HEK293 (cell line): ENCODE results near the gene RPS5.

Source experiments
- CTCF ChIA-PET: fragments of 350-600 bp; formaldehyde crosslinking; extraction: SDS; loops from one replicate; lab custom pipeline; 2021; ENCODE audit warnings: antibody characterized with exemption; lab: Yijun Ruan, JAX
- POLR2A ChIA-PET: fragments of 300-600 bp; formaldehyde crosslinking; extraction: SDS; loops from one replicate; lab custom pipeline; 2020; ENCODE audit warnings: antibody characterized with exemption, inconsistent platforms; lab: Yijun Ruan, JAX
- H3K27ac ChIP-seq: fragments of 200-500 bp; sonication (Bioruptor generic); 2 replicates; pipeline ENCODE4 v1.5.1; 2014; ENCODE audit warnings: low read depth, low read length, control low read depth, inconsistent platforms; ENCODE audit errors: extremely low read depth
- H3K36me3 ChIP-seq, 2 experiments: fragments of 200-500 bp in 1 of 2; sonication (Bioruptor generic) in 1 of 2; 1 replicate in 1 of 2; 2 replicates in 1 of 2; pipeline ENCODE4 v1.5.1; 2014 to 2017; ENCODE audit warnings: inconsistent platforms in 2 of 2, low read length in 2 of 2; ENCODE audit not compliant: control insufficient read depth in 2 of 2, insufficient read depth in 1 of 2
- H3K4me1 ChIP-seq: fragments of 200-500 bp; sonication (Bioruptor generic); 2 replicates; pipeline ENCODE4 v1.5.1; 2014; ENCODE audit warnings: mild to moderate bottlenecking, low read length, inconsistent platforms; ENCODE audit not compliant: control insufficient read depth, insufficient read depth
- H3K4me3 ChIP-seq: 2 replicates; pipeline ENCODE4 v1.5.1; 2011; ENCODE audit warnings: low read depth, mild to moderate bottlenecking, control low read depth, low read length, moderate library complexity
- H3K9me3 ChIP-seq: fragments of 200-500 bp; sonication (Bioruptor generic); 2 replicates; pipeline ENCODE4 v1.5.1; 2014; ENCODE audit warnings: low read depth, low read length, inconsistent platforms; ENCODE audit not compliant: control insufficient read depth, insufficient read depth
- EGR2 ChIP-seq: fragments of 450-650 bp; formaldehyde crosslinking; IDR thresholded peaks from 2 replicates; pipeline ENCODE4 v1.5.1; 2016; ENCODE audit warnings: low read depth, missing biosample characterization, missing genetic modification characterization
- KLF7 ChIP-seq: fragments of 450-650 bp; formaldehyde crosslinking; IDR thresholded peaks from 2 replicates; pipeline ENCODE4 v1.5.1; 2016; ENCODE audit warnings: missing biosample characterization, missing genetic modification characterization, borderline replicate concordance
- WT1 ChIP-seq: fragments of 450-650 bp; formaldehyde crosslinking; IDR thresholded peaks from 2 replicates; pipeline ENCODE4 v1.5.1; 2016; ENCODE audit warnings: missing biosample characterization, missing genetic modification characterization
- ZFHX2 ChIP-seq: fragments of 450-650 bp; formaldehyde crosslinking; conservative IDR thresholded peaks from 2 replicates; pipeline ENCODE4 v1.5.1; 2016; ENCODE audit warnings: missing biosample characterization, missing genetic modification characterization
- ZNF302 ChIP-seq: fragments of 450-650 bp; formaldehyde crosslinking; IDR thresholded peaks from 2 replicates; pipeline ENCODE4 v1.5.1; 2016; ENCODE audit warnings: missing biosample characterization, missing genetic modification characterization, low read depth
- ZNF335 ChIP-seq: fragments of 450-650 bp; formaldehyde crosslinking; conservative IDR thresholded peaks from 2 replicates; pipeline ENCODE4 v1.5.1; 2016; ENCODE audit warnings: missing biosample characterization, missing genetic modification characterization
- ZNF423 ChIP-seq: fragments of 450-650 bp; formaldehyde crosslinking; IDR thresholded peaks from 2 replicates; pipeline ENCODE4 v1.5.1; 2016; ENCODE audit warnings: missing biosample characterization, missing genetic modification characterization
- ZNF626 ChIP-seq: fragments of 450-650 bp; sonication (Bioruptor Pico); formaldehyde crosslinking; IDR thresholded peaks from 2 replicates; pipeline ENCODE4 v1.5.1; 2018; ENCODE audit warnings: missing biosample characterization, missing genetic modification characterization, inconsistent platforms
- ZNF76 ChIP-seq: fragments of 450-650 bp; formaldehyde crosslinking; IDR thresholded peaks from 2 replicates; pipeline ENCODE4; 2016; ENCODE audit warnings: low read depth, missing biosample characterization, missing genetic modification characterization, borderline replicate concordance
- ZNF768 ChIP-seq: fragments of 450-650 bp; formaldehyde crosslinking; IDR thresholded peaks from 2 replicates; pipeline ENCODE4 v1.5.1; 2018; ENCODE audit warnings: missing biosample characterization, mild to moderate bottlenecking, missing genetic modification characterization
- ZNF785 ChIP-seq: fragments of 450-650 bp; formaldehyde crosslinking; IDR thresholded peaks from 2 replicates; pipeline ENCODE4 v1.5.1; 2016; ENCODE audit warnings: missing biosample characterization, missing genetic modification characterization
- ZNF843 ChIP-seq: fragments of 450-650 bp; formaldehyde crosslinking; IDR thresholded peaks from 2 replicates; pipeline ENCODE4 v1.5.1; 2016; ENCODE audit warnings: missing biosample characterization, missing genetic modification characterization
- TF ChIP-seq, protein P1 (sequence below): fragments of 450-650 bp; formaldehyde crosslinking; IDR thresholded peaks from 2 replicates; pipeline ENCODE4 v1.5.1; 2016; ENCODE audit warnings: missing biosample characterization, missing genetic modification characterization, borderline replicate concordance
- TF ChIP-seq, protein P2 (sequence below): fragments of 450-650 bp; formaldehyde crosslinking; IDR thresholded peaks from 2 replicates; pipeline ENCODE4 v1.5.1; 2016; ENCODE audit warnings: missing biosample characterization, missing genetic modification characterization
- TF ChIP-seq, protein P3 (sequence below): fragments of 450-650 bp; formaldehyde crosslinking; IDR thresholded peaks from 2 replicates; pipeline ENCODE4 v1.5.1; 2016; ENCODE audit warnings: missing biosample characterization, missing genetic modification characterization
- TF ChIP-seq, protein P4 (sequence below): fragments of 450-650 bp; formaldehyde crosslinking; IDR thresholded peaks from 2 replicates; pipeline ENCODE4 v1.5.1; 2016; ENCODE audit warnings: missing biosample characterization, missing genetic modification characterization
- TF ChIP-seq, protein P5 (sequence below): fragments of 450-650 bp; formaldehyde crosslinking; IDR thresholded peaks from 2 replicates; pipeline ENCODE4; 2016; ENCODE audit warnings: missing biosample characterization, missing genetic modification characterization
- TF ChIP-seq, protein P6 (sequence below): fragments of 450-650 bp; formaldehyde crosslinking; IDR thresholded peaks from 2 replicates; pipeline ENCODE4 v1.5.1; 2016; ENCODE audit warnings: missing biosample characterization, missing genetic modification characterization

RPS5 gene

DNA sequence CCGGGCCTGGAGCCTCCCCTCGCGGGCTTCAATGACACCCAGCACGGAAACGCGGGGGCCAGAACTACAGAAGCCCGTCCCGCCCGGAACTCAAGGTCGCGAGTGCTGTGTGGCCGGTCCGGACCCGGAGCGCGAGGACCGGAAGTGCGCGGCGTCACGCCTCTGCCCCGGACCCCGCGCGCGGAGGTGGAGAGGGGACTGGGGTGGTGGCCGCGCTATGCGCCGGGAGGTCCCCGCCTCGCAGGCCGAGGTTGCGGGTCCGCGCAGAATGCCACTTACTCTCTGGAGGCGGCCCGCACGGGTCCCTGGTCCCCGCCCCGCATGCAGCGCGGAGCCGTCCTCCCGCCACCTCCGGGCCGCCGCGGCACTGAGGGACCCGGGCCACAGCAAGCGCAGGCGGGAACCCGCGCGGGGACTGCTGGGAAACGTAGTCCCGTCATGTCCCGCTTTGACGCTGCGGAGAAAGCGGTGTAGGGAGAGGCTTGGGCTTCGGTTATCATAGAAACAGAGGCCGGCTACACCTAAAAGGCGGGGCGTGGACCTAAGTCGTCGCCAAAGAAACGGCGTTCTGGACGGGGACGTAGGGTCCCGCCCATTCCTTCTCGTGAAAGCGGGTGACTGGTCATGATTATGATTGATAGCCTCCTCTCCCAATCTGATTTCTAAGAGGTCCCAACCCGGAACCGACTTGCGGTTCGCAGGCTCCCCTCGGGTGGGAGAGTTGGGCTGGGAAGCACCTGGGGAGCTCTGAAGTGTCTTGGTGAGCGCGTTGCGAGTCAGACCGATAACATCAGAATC is 6.2 kb upstream of the RPS5 start, which contains the start of gene ZNF837 (continued):
- TF ChIP-seq, protein P1, sequence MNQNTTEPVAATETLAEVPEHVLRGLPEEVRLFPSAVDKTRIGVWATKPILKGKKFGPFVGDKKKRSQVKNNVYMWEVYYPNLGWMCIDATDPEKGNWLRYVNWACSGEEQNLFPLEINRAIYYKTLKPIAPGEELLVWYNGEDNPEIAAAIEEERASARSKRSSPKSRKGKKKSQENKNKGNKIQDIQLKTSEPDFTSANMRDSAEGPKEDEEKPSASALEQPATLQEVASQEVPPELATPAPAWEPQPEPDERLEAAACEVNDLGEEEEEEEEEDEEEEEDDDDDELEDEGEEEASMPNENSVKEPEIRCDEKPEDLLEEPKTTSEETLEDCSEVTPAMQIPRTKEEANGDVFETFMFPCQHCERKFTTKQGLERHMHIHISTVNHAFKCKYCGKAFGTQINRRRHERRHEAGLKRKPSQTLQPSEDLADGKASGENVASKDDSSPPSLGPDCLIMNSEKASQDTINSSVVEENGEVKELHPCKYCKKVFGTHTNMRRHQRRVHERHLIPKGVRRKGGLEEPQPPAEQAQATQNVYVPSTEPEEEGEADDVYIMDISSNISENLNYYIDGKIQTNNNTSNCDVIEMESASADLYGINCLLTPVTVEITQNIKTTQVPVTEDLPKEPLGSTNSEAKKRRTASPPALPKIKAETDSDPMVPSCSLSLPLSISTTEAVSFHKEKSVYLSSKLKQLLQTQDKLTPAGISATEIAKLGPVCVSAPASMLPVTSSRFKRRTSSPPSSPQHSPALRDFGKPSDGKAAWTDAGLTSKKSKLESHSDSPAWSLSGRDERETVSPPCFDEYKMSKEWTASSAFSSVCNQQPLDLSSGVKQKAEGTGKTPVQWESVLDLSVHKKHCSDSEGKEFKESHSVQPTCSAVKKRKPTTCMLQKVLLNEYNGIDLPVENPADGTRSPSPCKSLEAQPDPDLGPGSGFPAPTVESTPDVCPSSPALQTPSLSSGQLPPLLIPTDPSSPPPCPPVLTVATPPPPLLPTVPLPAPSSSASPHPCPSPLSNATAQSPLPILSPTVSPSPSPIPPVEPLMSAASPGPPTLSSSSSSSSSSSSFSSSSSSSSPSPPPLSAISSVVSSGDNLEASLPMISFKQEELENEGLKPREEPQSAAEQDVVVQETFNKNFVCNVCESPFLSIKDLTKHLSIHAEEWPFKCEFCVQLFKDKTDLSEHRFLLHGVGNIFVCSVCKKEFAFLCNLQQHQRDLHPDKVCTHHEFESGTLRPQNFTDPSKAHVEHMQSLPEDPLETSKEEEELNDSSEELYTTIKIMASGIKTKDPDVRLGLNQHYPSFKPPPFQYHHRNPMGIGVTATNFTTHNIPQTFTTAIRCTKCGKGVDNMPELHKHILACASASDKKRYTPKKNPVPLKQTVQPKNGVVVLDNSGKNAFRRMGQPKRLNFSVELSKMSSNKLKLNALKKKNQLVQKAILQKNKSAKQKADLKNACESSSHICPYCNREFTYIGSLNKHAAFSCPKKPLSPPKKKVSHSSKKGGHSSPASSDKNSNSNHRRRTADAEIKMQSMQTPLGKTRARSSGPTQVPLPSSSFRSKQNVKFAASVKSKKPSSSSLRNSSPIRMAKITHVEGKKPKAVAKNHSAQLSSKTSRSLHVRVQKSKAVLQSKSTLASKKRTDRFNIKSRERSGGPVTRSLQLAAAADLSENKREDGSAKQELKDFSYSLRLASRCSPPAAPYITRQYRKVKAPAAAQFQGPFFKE (tag by site-specific recombination) = no peak

DNA sequence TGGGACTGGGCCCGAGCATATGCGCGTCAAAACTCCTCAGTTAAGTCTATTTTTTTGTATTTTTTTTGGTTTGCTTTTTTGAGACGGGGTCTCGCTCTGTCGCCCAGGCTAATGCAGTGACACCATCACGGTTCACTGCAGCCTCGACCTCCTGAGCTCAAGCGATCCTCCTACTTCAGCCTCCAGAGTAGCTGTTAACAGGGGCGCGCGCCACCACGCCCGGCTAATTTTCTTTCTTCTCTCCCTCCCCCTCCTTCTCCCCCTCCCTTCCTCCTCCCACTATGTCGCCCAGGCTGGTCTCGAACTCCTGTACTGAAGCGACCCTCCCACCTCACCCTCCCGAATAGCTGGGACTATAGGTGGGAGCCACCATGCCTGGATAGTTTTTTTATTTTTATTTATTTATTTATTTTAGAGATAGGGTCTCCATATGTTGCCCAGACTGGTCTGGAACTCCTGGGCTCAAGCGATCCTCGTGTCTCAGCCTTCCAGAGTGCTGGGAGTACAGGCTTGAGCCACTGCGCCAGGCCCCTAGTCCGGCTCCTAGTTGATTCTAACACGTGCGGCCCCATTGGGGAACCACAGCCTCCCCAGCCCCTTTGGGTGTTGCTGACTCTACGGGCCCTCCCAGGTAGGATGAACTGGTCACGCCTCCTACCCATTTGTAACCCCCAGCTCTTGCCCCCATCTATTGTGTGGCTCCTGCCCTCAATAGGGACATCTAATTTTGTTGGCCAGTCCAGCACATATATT is 5.4 kb upstream of the RPS5 start:
- H3K4me1 ChIP-seq = peaks cover 14% of the 10 kb centered on the region
- CTCF ChIA-PET = interaction anchor here (0.6 to 1.2 kb wide), 3 partner anchors 11 to 178 kb away, joined by 3 to 6 read pairs (median 4); partner anchors contain the start of gene ZBTB45
- peak; percentile 65 for TF ChIP-seq EGR2
- TF ChIP-seq ZFHX2 (tag by site-specific recombination) = peak; percentile 52
- TF ChIP-seq, protein P2, sequence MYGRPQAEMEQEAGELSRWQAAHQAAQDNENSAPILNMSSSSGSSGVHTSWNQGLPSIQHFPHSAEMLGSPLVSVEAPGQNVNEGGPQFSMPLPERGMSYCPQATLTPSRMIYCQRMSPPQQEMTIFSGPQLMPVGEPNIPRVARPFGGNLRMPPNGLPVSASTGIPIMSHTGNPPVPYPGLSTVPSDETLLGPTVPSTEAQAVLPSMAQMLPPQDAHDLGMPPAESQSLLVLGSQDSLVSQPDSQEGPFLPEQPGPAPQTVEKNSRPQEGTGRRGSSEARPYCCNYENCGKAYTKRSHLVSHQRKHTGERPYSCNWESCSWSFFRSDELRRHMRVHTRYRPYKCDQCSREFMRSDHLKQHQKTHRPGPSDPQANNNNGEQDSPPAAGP (tag by site-specific recombination) = peak; percentile 66; the same call in 1 of the 2 replicates
- TF ChIP-seq WT1 (tag by site-specific recombination) = 0 out of 2 replicates have a peak, but pooled peaks have one; percentile 12
- 0 out of 2 replicates have a peak, but pooled peaks have one; percentile 35 for TF ChIP-seq ZNF423
- peak; percentile 39; the same call in 1 of the 2 replicates for TF ChIP-seq ZNF785
- TF ChIP-seq, protein P3, sequence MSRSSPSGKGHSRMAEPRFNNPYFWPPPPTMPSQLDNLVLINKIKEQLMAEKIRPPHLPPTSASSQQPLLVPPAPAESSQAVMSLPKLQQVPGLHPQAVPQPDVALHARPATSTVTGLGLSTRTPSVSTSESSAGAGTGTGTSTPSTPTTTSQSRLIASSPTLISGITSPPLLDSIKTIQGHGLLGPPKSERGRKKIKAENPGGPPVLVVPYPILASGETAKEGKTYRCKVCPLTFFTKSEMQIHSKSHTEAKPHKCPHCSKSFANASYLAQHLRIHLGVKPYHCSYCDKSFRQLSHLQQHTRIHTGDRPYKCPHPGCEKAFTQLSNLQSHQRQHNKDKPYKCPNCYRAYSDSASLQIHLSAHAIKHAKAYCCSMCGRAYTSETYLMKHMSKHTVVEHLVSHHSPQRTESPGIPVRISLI (tag by site-specific recombination) = no peak
- peak; percentile 26; the same call in 1 of the 2 replicates for TF ChIP-seq ZNF768 (tag by site-specific recombination)
- TF ChIP-seq ZNF302 = no peak
- no peak for TF ChIP-seq KLF7 (tag by site-specific recombination)
- peak; percentile 27; the same call in 1 of the 2 replicates for TF ChIP-seq ZNF335 (tag by site-specific recombination)
- TF ChIP-seq, protein P4, sequence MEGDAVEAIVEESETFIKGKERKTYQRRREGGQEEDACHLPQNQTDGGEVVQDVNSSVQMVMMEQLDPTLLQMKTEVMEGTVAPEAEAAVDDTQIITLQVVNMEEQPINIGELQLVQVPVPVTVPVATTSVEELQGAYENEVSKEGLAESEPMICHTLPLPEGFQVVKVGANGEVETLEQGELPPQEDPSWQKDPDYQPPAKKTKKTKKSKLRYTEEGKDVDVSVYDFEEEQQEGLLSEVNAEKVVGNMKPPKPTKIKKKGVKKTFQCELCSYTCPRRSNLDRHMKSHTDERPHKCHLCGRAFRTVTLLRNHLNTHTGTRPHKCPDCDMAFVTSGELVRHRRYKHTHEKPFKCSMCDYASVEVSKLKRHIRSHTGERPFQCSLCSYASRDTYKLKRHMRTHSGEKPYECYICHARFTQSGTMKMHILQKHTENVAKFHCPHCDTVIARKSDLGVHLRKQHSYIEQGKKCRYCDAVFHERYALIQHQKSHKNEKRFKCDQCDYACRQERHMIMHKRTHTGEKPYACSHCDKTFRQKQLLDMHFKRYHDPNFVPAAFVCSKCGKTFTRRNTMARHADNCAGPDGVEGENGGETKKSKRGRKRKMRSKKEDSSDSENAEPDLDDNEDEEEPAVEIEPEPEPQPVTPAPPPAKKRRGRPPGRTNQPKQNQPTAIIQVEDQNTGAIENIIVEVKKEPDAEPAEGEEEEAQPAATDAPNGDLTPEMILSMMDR (tag by site-specific recombination) = 0 out of 2 replicates have a peak, but pooled peaks have one; percentile 24
- TF ChIP-seq, protein P5, sequence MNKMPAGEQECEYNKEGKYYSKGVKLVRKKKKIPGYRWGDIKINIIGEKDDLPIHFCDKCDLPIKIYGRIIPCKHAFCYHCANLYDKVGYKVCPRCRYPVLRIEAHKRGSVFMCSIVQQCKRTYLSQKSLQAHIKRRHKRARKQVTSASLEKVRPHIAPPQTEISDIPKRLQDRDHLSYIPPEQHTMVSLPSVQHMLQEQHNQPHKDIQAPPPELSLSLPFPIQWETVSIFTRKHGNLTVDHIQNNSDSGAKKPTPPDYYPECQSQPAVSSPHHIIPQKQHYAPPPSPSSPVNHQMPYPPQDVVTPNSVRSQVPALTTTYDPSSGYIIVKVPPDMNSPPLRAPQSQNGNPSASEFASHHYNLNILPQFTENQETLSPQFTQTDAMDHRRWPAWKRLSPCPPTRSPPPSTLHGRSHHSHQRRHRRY (tag by site-specific recombination) = no peak
- 0 out of 2 replicates have a peak, but pooled peaks have one; percentile 15 for TF ChIP-seq ZNF843 (tag by site-specific recombination)
- TF ChIP-seq ZNF626 = no peak
- TF ChIP-seq ZNF76 (tag by site-specific recombination) = no peak
- TF ChIP-seq, protein P6, sequence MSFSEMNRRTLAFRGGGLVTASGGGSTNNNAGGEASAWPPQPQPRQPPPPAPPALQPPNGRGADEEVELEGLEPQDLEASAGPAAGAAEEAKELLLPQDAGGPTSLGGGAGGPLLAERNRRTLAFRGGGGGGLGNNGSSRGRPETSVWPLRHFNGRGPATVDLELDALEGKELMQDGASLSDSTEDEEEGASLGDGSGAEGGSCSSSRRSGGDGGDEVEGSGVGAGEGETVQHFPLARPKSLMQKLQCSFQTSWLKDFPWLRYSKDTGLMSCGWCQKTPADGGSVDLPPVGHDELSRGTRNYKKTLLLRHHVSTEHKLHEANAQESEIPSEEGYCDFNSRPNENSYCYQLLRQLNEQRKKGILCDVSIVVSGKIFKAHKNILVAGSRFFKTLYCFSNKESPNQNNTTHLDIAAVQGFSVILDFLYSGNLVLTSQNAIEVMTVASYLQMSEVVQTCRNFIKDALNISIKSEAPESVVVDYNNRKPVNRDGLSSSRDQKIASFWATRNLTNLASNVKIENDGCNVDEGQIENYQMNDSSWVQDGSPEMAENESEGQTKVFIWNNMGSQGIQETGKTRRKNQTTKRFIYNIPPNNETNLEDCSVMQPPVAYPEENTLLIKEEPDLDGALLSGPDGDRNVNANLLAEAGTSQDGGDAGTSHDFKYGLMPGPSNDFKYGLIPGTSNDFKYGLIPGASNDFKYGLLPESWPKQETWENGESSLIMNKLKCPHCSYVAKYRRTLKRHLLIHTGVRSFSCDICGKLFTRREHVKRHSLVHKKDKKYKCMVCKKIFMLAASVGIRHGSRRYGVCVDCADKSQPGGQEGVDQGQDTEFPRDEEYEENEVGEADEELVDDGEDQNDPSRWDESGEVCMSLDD (tag by site-specific recombination) = 0 out of 2 replicates have a peak, but pooled peaks have one; percentile 41

More for the DNA sequence above, 5.4 kb upstream of the RPS5 start:
- POLR2A ChIA-PET = interaction anchor here (0.6 to 2.9 kb wide), 11 partner anchors 10 to 635 kb away, joined by 3 to 25 read pairs (median 4); partner anchors contain the start of genes TRIM28, ZNF324B, ZNF497 and ZNF584
- Histone ChIP-seq H3K9me3 (no peaks in the 10 kb centered on the region), H3K27ac (no peak overlapping the region; the same call in 1 of the 2 replicates), H3K4me3 (peak overlapping the region; percentile 83), H3K36me3 (no peaks in the 10 kb centered on the region)
